Ascending aorta (tissue), 2 donors: Measurements from ENCODE around the gene ABHD17A. TPM values are rescaled to one million over a fixed set of nuclear protein-coding genes. Genes with fewer than 3 reads are reported as not detected.
"Not testable (repeated sequence)": the region's sequence is repeated elsewhere in the genome, so short reads cannot be mapped to it uniquely, and the experiment has no call there.

Experiments
- DNase-seq, 2 donors: peaks; one replicate each; pipeline ENCODE4 v3.0.0-alpha.2; 2019; ENCODE audit warnings: low spot score in 2 of 2
- H3K27ac ChIP-seq, 2 donors: fragments of 200-600 bp; sonication (generic); one replicate each; pipeline ENCODE4 v1.5.1; 2016 to 2017; ENCODE audit warnings: mild to moderate bottlenecking in 1 of 2
- H3K27me3 ChIP-seq: fragments of 200-600 bp; sonication (generic); one replicate; pipeline ENCODE4 v1.5.1; 2017
- H3K36me3 ChIP-seq, 2 donors: fragments of 200-600 bp; sonication (generic); one replicate each; pipeline ENCODE4 v1.5.1; 2016
- H3K4me1 ChIP-seq, 2 donors: fragments of 200-600 bp; sonication (generic); one replicate each; pipeline ENCODE4 v1.5.1; 2016 to 2017; ENCODE audit warnings: mild to moderate bottlenecking in 1 of 2
- H3K4me3 ChIP-seq, 2 donors: fragments of 200-600 bp; sonication (generic); one replicate each; pipeline ENCODE4 v1.5.1; 2016 to 2017; ENCODE audit warnings: mild to moderate bottlenecking in 1 of 2
- H3K9me3 ChIP-seq, 2 donors: fragments of 200-600 bp; sonication (generic); one replicate each; pipeline ENCODE4 v1.5.1; 2016
- intact Hi-C: fragments of 100-400 bp; cut with DNase I; formaldehyde crosslinking; loops from one replicate; pipeline ENCODE4 v1.15.1; 2023
- total RNA-seq: library from RNA; depleted of rRNA; stranded (reverse); fragments of >200 nt; gene quantifications from one replicate; pipeline ENCODE4 v1.1.0, GENCODE V29; 2016
- TF ChIP-seq, protein P1 (sequence below), 3 experiments: fragments of 200-600 bp in 2 of 3; fragments of 450-650 bp in 1 of 3; sonication (generic) in 2 of 3; IDR thresholded peaks; one replicate each; pipeline ENCODE4 v1.5.1; 2016 to 2019; ENCODE audit warnings: antibody characterized with exemption in 3 of 3, mild to moderate bottlenecking in 1 of 3, moderate library complexity in 1 of 3

Gene ABHD17A
- 278 TPM for total RNA-seq

DNA sequence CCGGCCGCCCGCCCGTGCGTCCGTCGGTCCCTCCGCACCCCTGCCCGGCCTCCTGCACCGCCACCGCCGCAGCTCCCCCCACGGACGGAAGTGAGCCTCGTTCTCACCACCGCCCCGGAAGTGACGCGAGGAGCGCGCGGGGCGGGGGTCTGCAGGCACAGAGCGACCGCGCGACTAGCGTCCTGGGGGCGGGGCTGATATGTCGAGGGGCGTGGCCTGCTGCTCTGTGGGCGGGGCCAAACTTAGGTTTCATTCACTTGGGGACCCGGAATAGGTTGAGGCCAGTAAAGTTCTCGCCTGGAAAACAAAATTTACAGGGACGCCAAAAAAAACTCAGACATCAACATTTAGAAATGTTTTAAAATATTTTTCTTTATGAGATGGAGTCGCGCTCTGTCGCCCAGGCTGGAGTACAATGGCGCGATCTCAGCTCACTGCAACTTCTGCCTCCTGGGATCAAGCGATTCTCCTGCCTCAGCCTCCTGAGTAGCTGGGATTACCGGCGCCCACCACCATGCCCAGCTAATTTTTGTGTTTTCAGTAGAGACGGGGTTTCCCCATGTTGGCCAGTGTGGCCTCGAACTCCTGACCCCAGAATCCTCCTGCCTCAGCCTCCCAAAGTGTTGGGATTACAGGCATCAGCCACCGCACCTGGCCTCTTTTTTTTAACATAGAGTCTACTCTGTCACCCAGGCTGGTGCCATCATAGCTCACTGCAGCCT is at the start of gene ABHD17A:
ABHD17A (minus strand) TSS at position 99 of the 722 bp plus-strand sequence. CDS start 3,930 bp downstream, outside the sequence.
- not testable (repeated sequence) for H3K36me3 ChIP-seq, H3K27me3 ChIP-seq, H3K9me3 ChIP-seq
- H3K4me3 ChIP-seq: peak within 1 kb of the TSS; percentile 93 to 100
- DNase-seq: peak; percentile 75 to 98
- intact Hi-C loops: loop anchor here (1.0 to 2.0 kb wide), 3 partner anchors 9 to 21 kb away; partner anchors contain the start of genes ADAT3 and SCAMP4
- H3K4me1 ChIP-seq: peaks cover 15 to 26% of the 10 kb centered on the region in 2 donors
- H3K27ac ChIP-seq: peak within 1 kb of the TSS; percentile 84 to 88

DNA sequence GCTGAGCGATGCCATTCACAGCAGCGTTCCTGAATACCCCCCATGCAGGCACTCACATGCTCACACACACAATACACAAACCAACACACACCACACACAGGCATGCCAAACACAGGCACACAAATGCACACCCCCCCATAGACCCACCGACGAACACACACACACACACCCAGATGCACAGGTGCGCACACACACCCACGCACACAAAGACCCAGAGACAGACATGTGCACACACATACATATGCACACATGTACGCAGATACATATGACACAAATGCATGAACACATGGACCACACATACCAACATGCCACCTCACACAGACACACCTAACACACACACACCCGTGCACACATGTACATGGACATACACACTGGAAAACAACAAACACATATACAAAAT is 48.6 kb upstream of the ABHD17A start:
- H3K27me3 ChIP-seq: no peaks in the 10 kb centered on the region
- DNase-seq: no peak

DNA sequence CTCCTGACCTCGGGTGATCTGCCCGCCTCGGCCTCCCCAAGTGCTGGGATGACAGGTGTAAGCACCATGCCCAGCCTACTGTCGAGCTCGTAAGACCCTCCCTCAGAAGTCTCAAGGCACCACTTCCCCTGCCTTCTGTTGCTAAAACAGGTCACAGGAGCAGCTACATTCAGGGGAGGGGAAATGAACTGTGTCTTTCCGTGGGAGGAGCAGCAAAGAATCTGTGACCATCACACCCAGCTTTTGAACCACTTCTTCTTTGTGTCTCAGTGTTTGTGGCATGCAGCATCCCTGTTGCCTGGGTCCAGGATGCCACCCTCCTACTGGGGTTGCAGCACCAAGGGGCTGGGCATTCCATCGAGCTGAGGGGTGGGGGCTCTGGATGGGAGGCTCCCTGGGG is 47.9 kb upstream of the ABHD17A start:
- intact Hi-C loops: no loop called here

More for the DNA sequence above, 48.6 kb upstream of the ABHD17A start:
- TF ChIP-seq, protein P1, sequence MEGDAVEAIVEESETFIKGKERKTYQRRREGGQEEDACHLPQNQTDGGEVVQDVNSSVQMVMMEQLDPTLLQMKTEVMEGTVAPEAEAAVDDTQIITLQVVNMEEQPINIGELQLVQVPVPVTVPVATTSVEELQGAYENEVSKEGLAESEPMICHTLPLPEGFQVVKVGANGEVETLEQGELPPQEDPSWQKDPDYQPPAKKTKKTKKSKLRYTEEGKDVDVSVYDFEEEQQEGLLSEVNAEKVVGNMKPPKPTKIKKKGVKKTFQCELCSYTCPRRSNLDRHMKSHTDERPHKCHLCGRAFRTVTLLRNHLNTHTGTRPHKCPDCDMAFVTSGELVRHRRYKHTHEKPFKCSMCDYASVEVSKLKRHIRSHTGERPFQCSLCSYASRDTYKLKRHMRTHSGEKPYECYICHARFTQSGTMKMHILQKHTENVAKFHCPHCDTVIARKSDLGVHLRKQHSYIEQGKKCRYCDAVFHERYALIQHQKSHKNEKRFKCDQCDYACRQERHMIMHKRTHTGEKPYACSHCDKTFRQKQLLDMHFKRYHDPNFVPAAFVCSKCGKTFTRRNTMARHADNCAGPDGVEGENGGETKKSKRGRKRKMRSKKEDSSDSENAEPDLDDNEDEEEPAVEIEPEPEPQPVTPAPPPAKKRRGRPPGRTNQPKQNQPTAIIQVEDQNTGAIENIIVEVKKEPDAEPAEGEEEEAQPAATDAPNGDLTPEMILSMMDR (IDR thresholded peaks at IDR 0.05): no peak
- H3K9me3 ChIP-seq: no peaks in the 10 kb centered on the region
- no peak overlapping the region for H3K27ac ChIP-seq
- no peak overlapping the region for H3K4me3 ChIP-seq
- intact Hi-C loops: no loop called here
- no peaks in the 10 kb centered on the region for H3K36me3 ChIP-seq
- H3K4me1 ChIP-seq: peaks cover 3 to 9% of the 10 kb centered on the region in 2 donors

DNA sequence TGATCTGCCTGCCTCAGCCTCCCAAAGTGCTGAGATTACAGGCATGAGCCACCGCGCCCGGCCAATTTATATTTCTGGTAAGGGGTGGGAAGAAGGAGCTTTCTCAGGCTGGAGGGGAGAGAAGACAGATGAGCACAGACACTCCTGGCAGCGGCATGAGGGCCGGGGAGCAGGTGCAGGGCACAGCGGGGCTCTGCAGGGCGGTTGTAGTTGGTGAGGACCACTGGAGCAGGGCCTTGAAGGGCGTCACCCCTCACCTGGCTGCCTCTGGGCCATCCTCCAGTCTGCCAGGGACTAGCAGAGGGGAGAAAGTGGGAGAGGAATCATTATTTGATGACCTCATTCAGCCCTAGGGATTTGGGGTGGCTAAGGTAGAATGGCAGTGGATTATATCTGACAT is 47.1 kb upstream of the ABHD17A start:
- H3K27ac ChIP-seq: no peak overlapping the region
- no peak overlapping the region for H3K4me3 ChIP-seq
- TF ChIP-seq, protein P1 (IDR thresholded peaks at IDR 0.05): no peak
- no peak for DNase-seq
- intact Hi-C loops: no loop called here
- H3K27me3 ChIP-seq: no peaks in the 10 kb centered on the region
- H3K9me3 ChIP-seq: no peaks in the 10 kb centered on the region
- no peaks in the 10 kb centered on the region for H3K36me3 ChIP-seq
- H3K4me1 ChIP-seq: peaks cover 3 to 9% of the 10 kb centered on the region in 2 donors

More for the DNA sequence above, 47.9 kb upstream of the ABHD17A start:
- Histone ChIP-seq H3K9me3 (no peaks in the 10 kb centered on the region), H3K27ac (no peak overlapping the region), H3K27me3 (no peaks in the 10 kb centered on the region), H3K36me3 (no peaks in the 10 kb centered on the region), H3K4me3 (no peak overlapping the region), H3K4me1 (peaks cover 3 to 9% of the 10 kb centered on the region in 2 donors)
- TF ChIP-seq, protein P1 (IDR thresholded peaks at IDR 0.05): no peak
- no peak for DNase-seq

DNA sequence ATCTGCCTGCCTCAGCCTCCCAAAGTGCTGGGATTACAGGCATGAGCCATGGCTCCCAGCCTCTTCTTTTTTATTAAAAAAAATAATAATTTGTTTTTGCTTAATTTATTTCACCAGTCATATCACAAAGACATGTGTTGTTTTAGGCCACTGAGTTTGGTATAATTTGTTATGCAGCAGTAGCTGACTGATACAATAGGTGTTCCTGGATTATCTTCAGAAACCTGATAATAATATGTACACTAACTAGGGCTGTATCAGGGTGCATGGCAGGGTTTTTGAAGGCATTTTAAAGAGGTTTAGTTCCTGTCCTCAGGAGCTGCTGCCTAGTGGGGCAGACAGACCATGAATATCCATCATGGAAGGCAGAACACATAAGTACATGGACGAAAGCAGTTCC is 46.1 kb upstream of the ABHD17A start:
- no peak for DNase-seq
- peaks cover 3 to 9% of the 10 kb centered on the region in 2 donors for H3K4me1 ChIP-seq
- intact Hi-C loops: no loop called here
- H3K9me3 ChIP-seq: no peaks in the 10 kb centered on the region
- no peak overlapping the region for H3K4me3 ChIP-seq
- no peaks in the 10 kb centered on the region for H3K27me3 ChIP-seq
- TF ChIP-seq, protein P1 (IDR thresholded peaks at IDR 0.05): no peak
- no peaks in the 10 kb centered on the region for H3K36me3 ChIP-seq
- no peak overlapping the region for H3K27ac ChIP-seq

DNA sequence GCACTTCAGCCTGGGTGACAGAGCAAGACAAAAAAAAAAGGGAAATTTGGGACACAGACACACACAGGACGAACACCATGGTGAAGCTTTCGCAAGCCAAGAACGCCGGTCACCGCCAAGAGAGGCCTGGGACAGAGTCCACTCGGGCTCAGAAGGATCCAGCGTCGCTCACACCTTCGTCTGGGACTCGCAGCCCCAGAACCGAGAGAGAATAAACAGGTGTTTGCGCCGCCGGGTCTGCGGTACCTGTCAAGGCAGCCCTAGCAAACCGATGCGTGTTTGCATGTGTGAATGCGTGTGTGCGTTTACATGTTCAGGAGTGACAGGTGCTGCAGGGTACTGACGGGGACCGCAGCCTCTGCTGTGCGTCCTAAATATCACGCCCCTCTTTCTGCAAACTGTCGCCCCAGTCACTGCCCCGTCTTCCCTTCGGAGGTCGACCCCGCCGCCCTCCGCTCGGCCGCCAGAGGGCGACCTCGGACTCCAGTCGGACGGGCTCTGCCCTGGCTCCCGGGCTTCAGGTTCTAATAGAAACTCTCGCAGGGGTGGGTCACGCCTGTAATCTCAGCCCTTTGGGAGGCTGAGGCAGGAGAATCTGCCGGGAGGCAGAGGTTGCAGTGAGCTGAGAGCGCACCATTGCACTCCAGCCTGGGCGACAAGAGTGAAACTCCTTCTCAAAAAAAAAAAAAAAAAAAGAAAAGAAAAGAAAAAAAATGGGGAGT is 43.9 kb upstream of the ABHD17A start:
- peaks cover 4 to 12% of the 10 kb centered on the region in 2 donors for H3K36me3 ChIP-seq
- peak in 1 of 2 donors; percentile 90 for DNase-seq
- TF ChIP-seq, protein P1 (IDR thresholded peaks at IDR 0.05): peak; percentile 90 to 93 (median 92)
- H3K4me3 ChIP-seq: peak overlapping the region; percentile 36 to 59
- intact Hi-C loops: loop anchor here (2.0 kb wide), 1 partner anchor 142 kb away; no protein-coding TSS in a partner anchor
- H3K9me3 ChIP-seq: no peaks in the 10 kb centered on the region
- H3K27ac ChIP-seq: no peak overlapping the region
- no peaks in the 10 kb centered on the region for H3K27me3 ChIP-seq
- peaks cover 3 to 9% of the 10 kb centered on the region in 2 donors for H3K4me1 ChIP-seq
